HG03039 (cell line): ENCODE results near the gene KCNA10.

Source experiments
- ATAC-seq: cut with Tn5 transposase; IDR thresholded peaks from one replicate; pipeline ENCODE4 v1.9.1; 2021; ENCODE audit warnings: mild to moderate bottlenecking, moderate library complexity; ENCODE audit not compliant: unreplicated experiment

The KCNA10 gene

DNA sequence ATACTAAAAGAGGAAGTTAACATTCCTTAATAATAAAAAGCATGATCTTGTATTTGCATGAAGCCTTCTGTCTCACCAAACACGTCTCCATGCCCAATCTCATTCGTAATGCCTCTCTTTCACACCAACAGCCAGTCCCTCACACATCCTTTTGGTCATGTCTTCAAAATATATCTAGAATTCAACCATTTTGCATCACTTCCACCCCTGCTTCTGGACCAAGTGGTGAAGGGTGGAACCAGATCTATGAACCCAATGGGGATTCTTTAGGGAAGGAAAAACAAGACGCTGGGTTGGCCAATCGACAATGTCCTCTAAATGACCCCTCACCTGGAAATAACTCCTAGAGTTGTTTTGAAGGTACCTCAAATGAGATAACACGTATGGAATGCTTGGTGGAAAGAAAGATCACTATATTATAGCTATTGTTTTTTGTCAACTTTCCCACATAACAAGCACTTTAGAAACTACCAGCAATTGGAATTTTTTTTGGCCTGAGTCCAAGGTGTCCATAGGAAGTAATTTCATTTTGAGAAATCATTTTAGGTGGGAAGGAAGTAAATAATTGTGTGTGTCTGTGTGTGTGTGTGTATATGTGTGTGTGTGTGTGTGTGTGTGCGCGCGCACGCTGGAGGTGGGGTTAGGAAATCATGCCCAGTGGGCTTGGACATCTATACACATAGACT, at the start of gene KCNA10:
TSS of gene KCNA10 (minus strand) at position 51 of the 686 bp plus-strand sequence. CDS start 388 bp downstream, outside the sequence.
- ATAC-seq = no peak

DNA sequence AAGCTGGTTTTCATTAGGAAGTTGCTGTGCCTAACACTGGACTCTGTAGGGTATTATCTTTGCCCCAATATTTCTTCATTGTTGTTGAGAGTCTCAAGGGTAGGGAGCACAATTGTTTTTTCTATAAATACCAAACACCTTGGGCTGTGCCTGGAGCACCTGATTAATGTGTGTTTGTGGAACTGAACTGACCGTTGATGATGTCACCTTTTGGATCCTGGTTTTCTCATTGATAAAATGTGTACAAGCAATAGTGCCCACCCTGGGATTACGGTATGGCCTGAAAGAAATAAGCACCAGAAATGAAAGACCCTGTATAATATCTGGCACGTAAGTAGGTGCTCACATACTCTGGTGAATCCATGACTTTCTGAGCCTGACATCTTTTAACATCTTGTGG, 47.9 kb upstream of the KCNA10 start:
- no peak for ATAC-seq

DNA sequence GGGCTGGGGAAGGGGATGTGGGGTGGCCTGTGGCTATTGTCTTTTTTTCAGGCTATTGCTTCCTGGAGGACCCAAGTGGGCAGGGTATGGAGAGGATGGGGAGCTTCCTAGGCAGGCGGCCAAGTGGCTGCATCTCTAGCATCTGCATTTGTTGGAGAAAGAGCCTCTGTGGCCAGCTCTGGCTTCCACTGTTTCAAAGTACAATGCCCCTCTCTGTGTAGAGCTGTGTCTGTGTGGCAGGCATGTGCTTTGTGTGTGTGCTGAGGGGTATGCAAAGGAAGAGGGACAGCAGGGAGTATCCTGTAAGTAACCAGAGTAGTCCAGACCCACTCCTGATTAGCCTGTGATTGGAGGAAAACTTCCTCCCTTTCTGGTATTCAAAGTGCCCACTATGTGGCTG, 46.6 kb upstream of the KCNA10 start:
- no peak for ATAC-seq

- ATAC-seq = no peak
Measured at GRCh38 chr1:110563089-110563488, 44.1 kb upstream of the KCNA10 start.

DNA sequence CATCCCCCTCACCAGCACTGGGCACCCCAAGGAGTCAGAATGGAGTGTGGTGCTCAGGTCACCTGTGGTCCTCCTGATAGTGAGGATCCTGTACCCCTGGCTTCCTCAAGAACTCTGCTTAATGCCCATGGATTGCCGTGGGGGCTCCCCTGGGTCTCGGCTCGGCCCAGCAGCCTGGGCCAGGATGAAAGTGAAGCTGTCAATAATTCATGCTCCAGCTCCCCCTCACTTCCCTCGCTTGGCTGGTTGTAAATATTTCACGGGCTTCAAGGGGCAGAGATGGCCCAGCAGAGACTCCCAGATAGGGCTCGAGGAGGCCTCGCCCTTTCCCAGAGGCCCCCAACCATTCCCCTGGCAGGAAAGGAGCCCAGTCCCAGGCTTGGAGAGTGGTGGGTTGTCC, 42.6 kb upstream of the KCNA10 start:
- no peak for ATAC-seq

GRCh38 chr1:110559157-110559556, 40.2 kb upstream of the KCNA10 start:
- ATAC-seq = no peak

- ATAC-seq = no peak
Measured at GRCh38 chr1:110557481-110557880, 38.5 kb upstream of the KCNA10 start.

- no peak for ATAC-seq
Measured at GRCh38 chr1:110556471-110556807, 37.5 kb upstream of the KCNA10 start.

GRCh38 chr1:110555807-110556470, 37.0 kb upstream of the KCNA10 start:
- no peak for ATAC-seq

DNA sequence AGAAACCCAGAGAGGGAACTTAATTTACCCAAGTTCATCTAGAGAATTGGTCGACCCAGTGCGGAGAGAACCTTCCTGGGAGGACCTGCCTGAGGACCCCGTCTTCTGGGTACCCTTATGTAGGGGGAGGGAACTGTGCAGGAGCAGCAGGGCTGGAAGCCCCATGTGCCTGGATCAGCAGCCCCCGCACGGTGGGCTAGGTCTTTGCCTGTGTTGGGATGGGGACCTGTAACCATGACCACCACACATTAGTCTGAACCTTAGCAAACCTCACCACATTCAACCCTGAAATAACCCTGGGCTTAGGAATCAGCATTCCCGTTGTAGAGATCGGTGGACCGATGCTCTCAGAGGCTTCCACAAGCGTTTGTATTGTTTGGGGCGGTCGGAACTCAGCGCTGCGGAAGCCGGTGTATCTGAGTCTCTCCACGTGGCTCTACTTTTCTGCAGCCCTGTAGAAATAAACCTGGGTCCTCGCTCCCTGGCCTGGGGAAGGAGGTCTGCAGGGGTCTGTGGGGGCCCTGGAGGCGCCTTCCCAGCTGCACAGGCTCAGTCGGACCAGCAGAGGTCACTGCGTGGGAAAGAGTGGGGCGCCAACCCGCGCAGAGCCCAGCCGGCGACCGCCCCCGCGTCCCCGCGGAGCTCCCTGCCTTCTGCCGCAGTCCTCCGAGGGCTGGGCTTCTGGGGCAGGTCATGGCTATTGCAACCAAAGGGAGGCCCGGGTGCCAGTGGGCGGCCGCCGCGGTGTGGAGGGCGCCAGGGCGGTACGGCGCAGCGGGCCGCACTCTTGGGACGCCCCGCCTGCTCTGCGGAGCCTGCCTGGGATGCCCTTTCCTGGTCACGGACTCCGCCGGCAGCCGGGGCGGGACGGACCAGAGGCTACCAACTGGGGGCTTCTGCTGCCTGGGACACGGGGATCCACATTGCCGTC, 36.2 kb upstream of the KCNA10 start:
- peak; percentile 47 for ATAC-seq

- ATAC-seq = no peak
Measured at GRCh38 chr1:110551278-110551809, 32.4 kb upstream of the KCNA10 start.

DNA sequence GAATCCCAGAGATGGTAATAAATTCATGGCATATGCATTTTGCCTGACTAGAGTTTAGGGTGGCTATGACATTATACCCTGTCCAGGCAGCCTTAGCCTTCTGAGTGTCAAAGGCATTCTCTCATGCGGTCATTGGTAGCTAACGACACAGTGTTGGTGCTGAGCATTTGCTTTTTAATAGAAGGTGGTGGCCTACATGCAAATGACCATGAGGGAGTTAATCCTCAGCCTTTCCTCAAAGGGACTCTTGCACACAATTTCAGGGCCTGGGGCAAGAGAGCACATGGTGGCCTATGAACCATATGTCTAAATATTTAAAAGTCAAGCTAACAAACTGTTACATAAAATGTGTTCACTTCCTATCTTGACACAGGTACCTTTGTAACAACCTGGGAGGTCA, 30.9 kb upstream of the KCNA10 start:
- ATAC-seq = no peak

DNA sequence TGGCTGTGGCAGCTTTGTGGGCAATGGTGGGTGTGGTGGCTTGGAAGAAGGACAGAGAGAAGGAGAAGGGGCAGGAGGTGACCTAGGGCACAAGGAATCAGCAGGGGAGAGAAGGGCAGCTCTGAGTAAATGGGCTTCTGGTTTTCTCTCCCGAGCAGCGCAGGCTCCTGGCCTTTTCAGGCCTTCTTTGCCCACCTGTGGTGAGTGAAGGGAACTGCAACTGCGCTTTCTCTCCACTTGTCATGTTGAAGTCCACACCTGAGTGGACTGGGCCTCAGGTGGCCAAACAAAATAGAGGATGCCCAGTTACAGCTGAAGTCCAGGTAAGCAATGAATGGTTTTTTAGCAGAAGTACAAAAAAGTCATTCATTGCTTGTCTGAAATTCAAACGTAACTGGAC, 29.4 kb upstream of the KCNA10 start:
- no peak for ATAC-seq

- ATAC-seq = no peak
Measured at GRCh38 chr1:110547017-110547416, 28.0 kb upstream of the KCNA10 start.

GRCh38 chr1:110545492-110545891, 26.5 kb upstream of the KCNA10 start:
- ATAC-seq = no peak

DNA sequence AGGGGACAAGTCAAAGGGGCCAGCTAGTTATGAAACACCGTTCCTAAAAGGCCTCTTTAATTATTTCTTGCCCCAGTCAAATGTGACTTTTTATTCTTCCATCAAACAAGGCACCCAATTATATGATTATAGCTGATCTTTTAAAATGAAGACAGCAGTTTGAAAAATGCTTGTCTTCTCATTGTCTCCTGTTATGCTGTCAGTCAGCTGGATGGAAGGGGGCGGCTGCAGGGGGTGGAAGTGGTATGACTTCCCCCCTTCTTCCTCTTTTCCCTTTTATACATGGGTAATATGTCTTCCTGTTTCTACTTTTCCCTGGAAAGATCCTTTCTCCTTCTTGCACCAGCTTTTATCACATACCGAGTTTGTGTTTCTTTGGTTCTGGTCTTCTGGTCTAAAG, 25.8 kb upstream of the KCNA10 start:
- no peak for ATAC-seq

DNA sequence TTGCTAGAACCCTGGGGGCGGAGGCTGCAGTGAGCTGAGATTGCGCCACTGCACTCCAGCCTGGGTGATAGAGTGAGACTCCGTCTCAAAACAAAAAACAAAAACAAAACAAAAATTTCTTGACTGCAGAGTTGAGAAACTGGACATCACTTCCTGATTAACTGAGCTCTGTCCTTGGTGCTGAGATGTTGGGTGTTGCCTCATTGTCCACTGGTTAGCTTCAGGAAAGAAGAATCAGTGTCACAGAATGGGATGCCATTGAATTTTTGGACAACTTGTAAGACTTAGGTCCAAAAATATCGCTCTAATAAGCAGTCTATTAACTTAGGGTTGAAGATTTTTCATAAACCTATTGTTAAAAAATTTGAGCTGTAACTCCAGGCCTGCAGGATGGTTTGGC, 23.8 kb upstream of the KCNA10 start:
- ATAC-seq = no peak

DNA sequence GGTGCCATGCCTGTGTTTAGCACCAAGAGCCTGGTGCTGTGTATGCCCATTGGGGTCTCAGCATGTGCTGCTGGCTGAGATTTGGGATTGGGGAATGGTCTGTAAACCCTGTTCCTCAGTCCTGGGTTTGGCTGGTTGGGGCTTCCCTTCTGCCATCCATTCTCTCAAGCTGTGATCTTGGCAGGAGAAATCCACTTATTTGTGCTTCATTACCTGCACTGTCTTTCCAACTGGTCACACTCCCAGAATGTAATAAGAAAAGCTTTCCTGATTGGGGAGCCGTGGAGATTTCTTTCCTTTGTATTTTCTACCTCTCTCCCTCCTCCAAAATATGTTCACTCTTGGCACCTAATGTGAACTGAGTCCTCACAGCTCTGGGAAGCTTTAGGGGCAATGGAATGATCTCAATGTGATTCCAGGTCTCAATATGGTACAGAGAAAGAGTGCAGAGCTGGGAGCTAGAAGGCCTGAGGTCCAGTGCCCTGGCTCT, 23.0 kb upstream of the KCNA10 start:
- ATAC-seq = no peak

GRCh38 chr1:110540891-110541685, 22.1 kb upstream of the KCNA10 start:
- ATAC-seq = no peak

GRCh38 chr1:110538921-110539320, 19.9 kb upstream of the KCNA10 start:
- no peak for ATAC-seq

DNA sequence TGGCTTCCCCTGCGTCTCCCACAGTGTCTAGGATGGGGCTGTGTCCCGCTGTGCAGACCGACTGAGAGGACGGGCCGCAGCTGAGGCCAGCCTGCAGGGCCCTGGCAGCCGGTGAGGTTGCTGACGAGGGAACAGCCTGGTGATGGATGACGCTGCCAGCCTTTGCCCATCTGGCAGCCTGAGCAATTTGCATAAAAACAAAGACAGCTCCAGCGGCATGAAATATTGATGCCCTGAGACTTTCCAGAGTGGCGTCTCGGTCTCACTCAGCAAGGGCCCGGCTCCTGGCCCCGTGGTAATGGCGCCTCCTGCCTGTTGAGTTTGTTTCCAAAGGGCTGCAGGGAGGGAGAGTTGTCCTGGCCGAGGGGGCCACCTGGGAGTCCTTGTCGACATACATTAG, 19.1 kb upstream of the KCNA10 start:
- ATAC-seq = no peak
